GM21619 (cell line): ENCODE data around the gene CCNL1.
A peak's percentile ranks its signal among the peaks of the same experiment; 100 is the strongest.
"Not testable (repeated sequence)": the region's sequence is repeated elsewhere in the genome, so short reads cannot be mapped to it uniquely, and the experiment has no call there.

Source experiments
- ATAC-seq: cut with Tn5 transposase; IDR thresholded peaks from one replicate; pipeline ENCODE4 v1.9.1; 2021; ENCODE audit not compliant: unreplicated experiment

CCNL1 gene

DNA sequence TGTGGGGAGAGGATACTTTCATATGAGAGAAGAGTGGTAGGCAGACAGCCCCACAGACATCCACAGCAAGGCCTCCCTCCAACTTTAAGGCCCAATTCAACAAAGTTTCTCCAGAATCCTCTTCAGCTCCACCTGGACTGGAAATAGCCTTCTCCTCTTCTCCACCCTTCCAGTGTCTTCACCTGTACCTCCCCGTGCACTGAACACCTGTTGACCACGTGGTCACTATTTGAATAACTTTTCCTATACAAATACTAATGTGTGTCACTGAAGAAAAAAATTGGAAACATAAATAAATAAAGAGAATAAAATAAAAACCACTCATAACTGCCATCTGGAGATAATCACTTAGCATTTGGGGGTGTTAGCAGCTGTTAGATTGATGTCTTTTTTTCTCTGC is 52.9 kb downstream of the CCNL1 start:
- ATAC-seq, result no peak

DNA sequence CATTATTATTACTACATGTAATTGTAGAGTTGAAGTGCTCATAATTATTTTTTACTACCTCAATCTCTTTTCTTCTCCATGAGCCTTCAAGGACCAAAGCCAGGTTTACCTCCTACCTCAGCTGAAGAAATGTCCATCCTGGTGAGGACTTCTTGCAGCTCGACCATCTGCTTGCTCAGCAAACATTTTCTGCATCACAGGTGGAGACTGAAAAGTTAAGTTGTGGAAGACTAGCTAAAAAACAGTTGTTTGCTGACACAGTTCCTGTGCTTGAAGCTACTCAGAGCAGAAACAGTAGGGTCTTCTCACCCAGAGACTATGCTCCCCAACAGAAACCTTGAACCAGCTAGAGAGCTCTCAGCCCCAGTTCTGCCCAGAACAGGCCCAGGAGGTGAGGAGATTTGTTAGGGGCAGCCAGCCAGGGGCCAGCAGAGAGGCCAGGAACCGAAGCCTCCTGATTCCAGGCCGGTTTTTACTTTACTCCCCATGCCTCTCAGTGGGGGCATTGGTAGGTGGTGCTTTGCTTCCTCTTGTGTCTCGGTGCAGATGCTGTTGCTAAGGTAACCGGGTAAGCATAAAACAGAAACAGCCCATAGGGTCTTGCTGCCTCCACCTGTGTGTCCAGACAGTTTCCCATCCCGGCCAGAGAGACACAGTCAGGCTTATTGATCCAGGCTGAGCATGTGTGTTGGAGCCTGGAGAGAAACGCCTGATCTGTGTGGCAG is 54.9 kb downstream of the CCNL1 start:
- peak; percentile 64 for ATAC-seq

DNA sequence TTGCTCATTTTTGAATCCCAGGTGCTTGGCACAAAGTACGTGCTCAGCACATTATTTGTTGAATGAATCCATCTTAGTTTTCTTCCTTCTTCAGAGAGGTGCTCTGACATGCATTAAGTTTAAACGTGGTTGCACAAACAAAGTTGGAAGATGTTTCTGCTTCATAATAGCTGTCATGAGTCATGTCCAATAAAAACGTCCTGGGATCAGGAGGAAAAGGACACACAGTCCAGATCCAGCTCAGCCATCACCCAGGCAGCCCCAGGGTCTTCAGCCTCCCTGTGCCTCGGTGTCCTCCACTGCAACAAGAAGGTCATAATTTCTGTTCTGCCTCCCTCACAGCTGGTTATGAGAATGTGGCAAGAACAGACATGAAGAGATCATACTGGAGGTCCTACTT is 55.4 kb downstream of the CCNL1 start:
- ATAC-seq, result no peak

DNA sequence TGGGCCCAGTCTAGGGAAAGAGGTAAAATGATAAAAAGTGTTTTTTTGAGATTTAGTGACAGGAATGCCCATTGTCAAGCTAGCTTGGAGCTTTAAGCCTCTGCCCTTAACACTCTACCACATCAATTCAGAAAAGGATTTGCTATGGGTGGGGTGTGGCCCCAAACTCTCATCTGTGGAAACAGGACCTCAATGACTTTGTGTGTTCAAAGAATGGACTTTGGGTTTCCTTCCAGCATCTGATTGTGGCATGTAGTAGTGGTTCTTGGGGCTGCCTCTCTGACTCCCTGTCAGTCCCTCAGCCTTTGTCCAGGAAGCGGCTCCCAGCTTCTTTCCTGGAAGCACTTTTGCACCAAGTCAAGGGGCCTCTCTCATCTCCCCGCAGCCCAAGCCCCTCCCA is 56.1 kb downstream of the CCNL1 start:
- no peak for ATAC-seq

- ATAC-seq, result peak; percentile 90
Measured at GRCh38 chr3:157103280-157103679, 56.7 kb downstream of the CCNL1 start.

DNA sequence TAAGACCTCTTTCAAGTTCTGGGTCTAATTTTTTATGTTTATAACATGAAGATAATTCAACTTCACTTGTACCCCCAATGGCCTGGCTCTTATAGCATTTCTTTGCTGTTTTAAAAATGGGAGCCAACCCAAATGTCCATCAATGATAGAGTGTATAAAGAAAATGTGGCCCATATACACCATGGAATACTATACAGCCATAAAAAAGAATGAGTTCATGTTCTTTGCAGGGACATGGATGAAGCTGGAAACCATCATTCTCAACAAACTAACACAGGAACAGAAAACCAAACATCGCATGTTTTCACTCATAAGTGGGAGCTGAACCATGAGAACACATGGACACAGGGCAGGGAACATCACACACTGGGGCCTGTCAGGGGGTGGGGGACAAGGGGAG is 57.4 kb downstream of the CCNL1 start:
- ATAC-seq, result not testable (repeated sequence)

DNA sequence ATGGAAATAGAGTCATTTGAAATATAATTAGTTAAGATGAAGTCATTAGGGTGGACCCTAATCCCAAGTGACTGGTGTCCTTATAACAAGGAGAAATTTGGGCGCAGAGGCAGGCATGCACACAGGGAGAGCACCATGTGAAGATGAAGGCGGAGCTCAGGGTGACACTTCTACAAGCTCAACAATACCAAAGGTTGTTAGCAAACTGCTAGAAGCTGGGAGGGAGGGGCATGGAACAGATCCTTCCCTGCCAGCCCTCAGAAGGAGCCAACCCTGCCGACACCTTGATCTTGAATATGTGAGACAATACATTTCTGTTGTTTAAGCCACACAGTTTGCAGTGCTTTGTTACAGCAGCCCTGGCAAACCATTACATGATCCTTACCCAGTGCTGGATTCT is 57.8 kb downstream of the CCNL1 start:
- ATAC-seq, result no peak

GRCh38 chr3:157101486-157101885 is 58.5 kb downstream of the CCNL1 start:
- ATAC-seq, result no peak

GRCh38 chr3:157100608-157101396 is 59.1 kb downstream of the CCNL1 start:
- ATAC-seq, result no peak

DNA sequence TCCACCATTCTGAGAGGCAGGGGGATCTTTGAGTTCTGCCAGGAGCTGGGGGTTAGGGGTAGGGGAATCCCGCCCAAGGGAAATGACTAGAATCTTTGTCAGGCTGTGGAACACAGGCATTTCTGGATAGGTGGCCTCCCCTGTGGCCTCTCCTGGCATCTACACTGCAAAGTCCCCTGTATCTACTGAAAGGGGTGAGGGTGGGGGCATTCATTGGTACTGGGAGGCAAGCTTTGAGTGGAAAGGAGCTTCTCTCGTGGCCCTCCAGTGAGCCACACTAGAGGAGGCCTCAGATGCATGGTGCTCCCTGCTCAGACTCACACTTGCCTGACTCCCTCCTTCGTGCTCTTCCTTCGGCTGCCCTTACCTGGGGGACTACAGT is 59.9 kb downstream of the CCNL1 start:
- no peak for ATAC-seq

- ATAC-seq, result no peak
Measured at GRCh38 chr3:157099326-157100095, 60.4 kb downstream of the CCNL1 start.

DNA sequence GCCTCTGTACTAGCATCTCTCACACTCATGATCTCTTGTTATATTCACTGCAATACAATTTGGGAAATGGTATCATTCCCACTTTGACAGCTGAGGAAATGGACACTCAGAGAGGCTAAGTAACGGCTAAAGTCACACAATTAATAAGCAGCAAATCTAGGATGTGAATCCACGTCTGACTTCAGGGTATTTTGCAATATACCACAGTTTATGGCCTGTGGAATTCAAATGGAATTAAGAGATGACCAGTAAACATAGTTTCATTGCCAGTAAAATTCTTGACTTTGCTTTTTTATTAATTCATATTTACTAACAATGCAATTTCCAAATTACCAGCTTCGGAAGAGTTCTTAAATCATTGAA is 61.1 kb downstream of the CCNL1 start:
- ATAC-seq, result no peak

- peak; percentile 31 for ATAC-seq
Measured at GRCh38 chr3:157098121-157098822, 61.7 kb downstream of the CCNL1 start.
